ELF-1 (cell line): ENCODE results near the gene ENTR1.
"Not testable (repeated sequence)": the region's sequence is repeated elsewhere in the genome, so short reads cannot be mapped to it uniquely, and the experiment has no call there.

Source experiments
- DNase-seq: peaks from one replicate; pipeline ENCODE4 v3.0.0-alpha.2; 2016; ENCODE audit warnings: low read depth, low spot score

Gene ENTR1

GRCh38 chr9:136438548-136439480, 28.4 kb upstream of the ENTR1 start:
- peak; percentile 67 for DNase-seq

GRCh38 chr9:136437839-136438547, 27.6 kb upstream of the ENTR1 start:
- DNase-seq, result no peak

- DNase-seq, result no peak
Observed at GRCh38 chr9:136437430-136437829, 27.0 kb upstream of the ENTR1 start.

- DNase-seq, result no peak
Observed at GRCh38 chr9:136436055-136436634, 25.7 kb upstream of the ENTR1 start.

GRCh38 chr9:136434580-136435169, 24.3 kb upstream of the ENTR1 start:
- no peak for DNase-seq

GRCh38 chr9:136433849-136434579, 23.6 kb upstream of the ENTR1 start:
- DNase-seq, result no peak

GRCh38 chr9:136433043-136433715, 22.8 kb upstream of the ENTR1 start:
- no peak for DNase-seq

- DNase-seq, result no peak
Observed at GRCh38 chr9:136432591-136432990, 22.2 kb upstream of the ENTR1 start.

- DNase-seq, result no peak
Observed at GRCh38 chr9:136431782-136432350, 21.5 kb upstream of the ENTR1 start.

GRCh38 chr9:136430588-136431234, 20.3 kb upstream of the ENTR1 start:
- DNase-seq, result no peak

GRCh38 chr9:136429683-136430491, 19.5 kb upstream of the ENTR1 start:
- DNase-seq, result no peak

- no peak for DNase-seq
Observed at GRCh38 chr9:136429075-136429628, 18.7 kb upstream of the ENTR1 start.

- no peak for DNase-seq
Observed at GRCh38 chr9:136426787-136427186, 16.4 kb upstream of the ENTR1 start.

- not testable (repeated sequence) for DNase-seq
Observed at GRCh38 chr9:136425367-136425766, 15.0 kb upstream of the ENTR1 start.

- DNase-seq, result peak; percentile 48
Observed at GRCh38 chr9:136424750-136425362, 14.4 kb upstream of the ENTR1 start.

- no peak for DNase-seq
Observed at GRCh38 chr9:136423432-136424146, 13.2 kb upstream of the ENTR1 start.

- no peak for DNase-seq
Observed at GRCh38 chr9:136422876-136423275, 12.5 kb upstream of the ENTR1 start.

GRCh38 chr9:136421791-136422190, 11.4 kb upstream of the ENTR1 start:
- DNase-seq, result no peak
